Esophagus squamous epithelium (tissue), 4 donors: Measurements from ENCODE around the gene COL20A1.

Experiments used
- CTCF ChIP-seq, 6 experiments: fragments of 450-650 bp in 4 of 6; fragments of 200-600 bp in 2 of 6; sonication (generic) in 2 of 6; IDR thresholded peaks; one replicate each; pipeline ENCODE4 v1.5.1; 2016 to 2019; ENCODE audit warnings: antibody characterized with exemption in 6 of 6, mild to moderate bottlenecking in 4 of 6, moderate library complexity in 4 of 6
- POLR2A ChIP-seq, 4 donors: fragments of 450-650 bp; IDR thresholded peaks; one replicate each; pipeline ENCODE4 v1.6.1; 2017; ENCODE audit warnings: antibody characterized with exemption in 4 of 4, mild to moderate bottlenecking in 4 of 4, moderate library complexity in 3 of 4

DNA sequence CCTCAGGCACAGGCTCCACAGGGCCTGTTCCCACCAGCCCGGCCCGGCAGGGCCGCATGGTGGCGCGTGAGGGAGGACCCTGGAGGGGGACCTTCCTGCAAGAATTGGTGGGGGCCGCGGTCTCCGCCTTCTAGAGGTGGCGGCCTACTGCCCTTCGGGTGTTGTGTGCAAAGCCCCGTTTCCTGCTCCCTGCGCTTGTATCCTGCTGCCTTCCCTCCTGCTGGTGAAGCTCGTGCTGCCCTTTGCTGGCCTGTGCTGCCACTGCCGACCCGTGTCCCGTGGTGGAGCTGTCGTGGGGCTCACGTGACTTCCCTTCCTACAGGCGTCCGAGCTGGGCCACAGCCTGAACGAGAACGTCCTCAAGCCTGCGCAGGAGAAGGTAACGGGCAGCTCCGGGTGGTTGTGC lies 8.4 kb upstream of the COL20A1 start:
- TF ChIP-seq CTCF (IDR thresholded peaks at IDR 0.05) (no peak), POLR2A (IDR thresholded peaks at IDR 0.05) (no peak)
